HG03060 (cell line): ENCODE measurements around the gene SPACA4.
"Not testable (repeated sequence)": the region's sequence is repeated elsewhere in the genome, so short reads cannot be mapped to it uniquely, and the experiment has no call there.

Experiments used
- ATAC-seq: cut with Tn5 transposase; IDR thresholded peaks from one replicate; pipeline ENCODE4 v1.9.1; 2021; ENCODE audit warnings: low read depth, moderate number of reproducible peaks; ENCODE audit not compliant: unreplicated experiment

SPACA4 gene

GRCh38 chr19:48618278-48618915 is 11.9 kb downstream of the SPACA4 start:
- no peak for ATAC-seq

GRCh38 chr19:48618916-48619691 is 12.6 kb downstream of the SPACA4 start, which contains the start of the genes RPL18 and SPHK2:
Gene RPL18 (minus strand): TSS chr19:48619178. CDS start chr19:48619143, 35 bp downstream.
Gene SPHK2 (plus strand): TSS chr19:48619506. CDS start chr19:48620515, 1,009 bp downstream.
- ATAC-seq = peak; percentile 83

- no peak for ATAC-seq
These were observed 13.4 kb downstream of the SPACA4 start for GRCh38 chr19:48619692-48620585.

- ATAC-seq = no peak
These were observed 17.1 kb downstream of the SPACA4 start for GRCh38 chr19:48623556-48624066.

GRCh38 chr19:48624067-48624594 is 17.6 kb downstream of the SPACA4 start:
- ATAC-seq = no peak

GRCh38 chr19:48624791-48625723 is 18.5 kb downstream of the SPACA4 start:
- ATAC-seq = no peak

GRCh38 chr19:48625891-48626327 is 19.4 kb downstream of the SPACA4 start:
- no peak for ATAC-seq

GRCh38 chr19:48627201-48627864 is 20.8 kb downstream of the SPACA4 start:
- ATAC-seq = no peak

- ATAC-seq = no peak
These were observed 21.3 kb downstream of the SPACA4 start for GRCh38 chr19:48627865-48628314.

- ATAC-seq = no peak
These were observed 22.1 kb downstream of the SPACA4 start for GRCh38 chr19:48628486-48629296.

GRCh38 chr19:48629297-48629598 is 22.7 kb downstream of the SPACA4 start:
- no peak for ATAC-seq

- no peak for ATAC-seq
These were observed 23.2 kb downstream of the SPACA4 start for GRCh38 chr19:48629599-48630295.

GRCh38 chr19:48630296-48631063 is 23.9 kb downstream of the SPACA4 start:
- ATAC-seq = no peak

- no peak for ATAC-seq
These were observed 24.7 kb downstream of the SPACA4 start for GRCh38 chr19:48631225-48631624.

GRCh38 chr19:48632286-48632685 is 25.7 kb downstream of the SPACA4 start:
- not testable (repeated sequence) for ATAC-seq

GRCh38 chr19:48632692-48633147 is 26.2 kb downstream of the SPACA4 start:
- ATAC-seq = no peak
